Right atrium auricular region (tissue), 2 donors: ENCODE measurements around the gene PRR5L. TPM values are rescaled to one million over a fixed set of nuclear protein-coding genes. Genes with fewer than 3 reads are reported as not detected.

ENCODE experiments used
- DNase-seq: peaks from one replicate; pipeline ENCODE4 v3.0.0-alpha.2; 2019; ENCODE audit warnings: low spot score
- H3K27ac ChIP-seq, 2 donors: fragments of 200-600 bp; sonication (generic); 1 replicate in 1 of 2; 2 replicates in 1 of 2; pipeline ENCODE4 v1.5.1; 2016 to 2019
- H3K27me3 ChIP-seq, 2 donors: fragments of 200-600 bp; sonication (generic); one replicate each; pipeline versions ENCODE4 v1.5.1 to v1.6.0; 2017 to 2019
- H3K36me3 ChIP-seq: fragments of 200-600 bp; sonication (generic); one replicate; pipeline ENCODE4 v1.5.1; 2016
- H3K4me1 ChIP-seq, 2 donors: fragments of 200-600 bp; sonication (generic); one replicate each; pipeline versions ENCODE4 v1.5.1 to v1.6.0; 2017 to 2019
- H3K4me3 ChIP-seq, 2 donors: fragments of 200-600 bp; sonication (generic); 1 replicate in 1 of 2; 2 replicates in 1 of 2; pipeline ENCODE4 v1.5.1; 2017 to 2019; ENCODE audit warnings: mild to moderate bottlenecking in 1 of 2, moderate library complexity in 1 of 2
- H3K9me3 ChIP-seq, 2 donors: fragments of 200-600 bp; sonication (generic); one replicate each; pipeline ENCODE4 v1.5.1; 2019
- CTCF ChIP-seq, 2 donors: fragments of 200-600 bp; sonication (generic); IDR thresholded peaks; one replicate each; pipeline ENCODE4 v1.5.1; 2019; ENCODE audit warnings: antibody characterized with exemption in 2 of 2
- total RNA-seq, 2 donors: library from RNA; depleted of rRNA; stranded (reverse); fragments of >200 nt; gene quantifications; one replicate each; pipeline ENCODE4 v1.1.0, GENCODE V29; 2016

Gene PRR5L
- total RNA-seq, 2 donors from 2014 or later = 1.3 to 6.8 TPM

- TF ChIP-seq CTCF (IDR thresholded peaks at IDR 0.05) = no peak
- H3K4me1 ChIP-seq = no peaks in the 10 kb centered on the region
- no peak for DNase-seq
Measured at GRCh38 chr11:36385121-36385970, 89.3 kb downstream of the PRR5L start.

GRCh38 chr11:36386411-36386810 lies 90.3 kb downstream of the PRR5L start:
- no peak for TF ChIP-seq CTCF (IDR thresholded peaks at IDR 0.05)
- no peak overlapping the region for H3K27ac ChIP-seq
- no peaks in the 10 kb centered on the region for H3K27me3 ChIP-seq
- no peak overlapping the region for H3K4me3 ChIP-seq
- H3K9me3 ChIP-seq = no peaks in the 10 kb centered on the region
- H3K36me3 ChIP-seq = no peaks in the 10 kb centered on the region
- DNase-seq = no peak
- no peaks in the 10 kb centered on the region for H3K4me1 ChIP-seq

More at GRCh38 chr11:36385121-36385970, 89.3 kb downstream of the PRR5L start:
- H3K27ac ChIP-seq = no peak overlapping the region
- no peaks in the 10 kb centered on the region for H3K27me3 ChIP-seq
- no peaks in the 10 kb centered on the region for H3K9me3 ChIP-seq
- H3K36me3 ChIP-seq = no peaks in the 10 kb centered on the region
- H3K4me3 ChIP-seq = no peak overlapping the region

GRCh38 chr11:36388071-36388470 lies 92.0 kb downstream of the PRR5L start:
- Histone ChIP-seq H3K9me3 (no peaks in the 10 kb centered on the region), H3K36me3 (no peaks in the 10 kb centered on the region), H3K4me1 (no peaks in the 10 kb centered on the region), H3K4me3 (no peak overlapping the region), H3K27ac (no peak overlapping the region), H3K27me3 (no peaks in the 10 kb centered on the region)
- DNase-seq = no peak
- TF ChIP-seq CTCF (IDR thresholded peaks at IDR 0.05) = no peak

- H3K27ac ChIP-seq = no peak overlapping the region
- no peaks in the 10 kb centered on the region for H3K4me1 ChIP-seq
- H3K4me3 ChIP-seq = no peak overlapping the region
- no peak for TF ChIP-seq CTCF (IDR thresholded peaks at IDR 0.05)
- no peak for DNase-seq
- H3K36me3 ChIP-seq = no peaks in the 10 kb centered on the region
- no peaks in the 10 kb centered on the region for H3K27me3 ChIP-seq
- no peaks in the 10 kb centered on the region for H3K9me3 ChIP-seq
Measured at GRCh38 chr11:36388951-36389350, 92.9 kb downstream of the PRR5L start.

GRCh38 chr11:36389811-36390210 lies 93.7 kb downstream of the PRR5L start:
- Histone ChIP-seq H3K4me3 (no peak overlapping the region), H3K9me3 (no peaks in the 10 kb centered on the region), H3K36me3 (no peaks in the 10 kb centered on the region), H3K4me1 (no peaks in the 10 kb centered on the region), H3K27me3 (no peaks in the 10 kb centered on the region), H3K27ac (no peak overlapping the region)
- DNase-seq = no peak
- TF ChIP-seq CTCF (IDR thresholded peaks at IDR 0.05) = no peak
